ENCODE results near the gene MESD. TPM values are rescaled to one million over a fixed set of nuclear protein-coding genes. Genes with fewer than 3 reads are reported as not detected.

The MESD gene
- total and polyA plus RNA-seq, 2 donors from 2014 or later = 23.3 to 30.9 TPM

DNA sequence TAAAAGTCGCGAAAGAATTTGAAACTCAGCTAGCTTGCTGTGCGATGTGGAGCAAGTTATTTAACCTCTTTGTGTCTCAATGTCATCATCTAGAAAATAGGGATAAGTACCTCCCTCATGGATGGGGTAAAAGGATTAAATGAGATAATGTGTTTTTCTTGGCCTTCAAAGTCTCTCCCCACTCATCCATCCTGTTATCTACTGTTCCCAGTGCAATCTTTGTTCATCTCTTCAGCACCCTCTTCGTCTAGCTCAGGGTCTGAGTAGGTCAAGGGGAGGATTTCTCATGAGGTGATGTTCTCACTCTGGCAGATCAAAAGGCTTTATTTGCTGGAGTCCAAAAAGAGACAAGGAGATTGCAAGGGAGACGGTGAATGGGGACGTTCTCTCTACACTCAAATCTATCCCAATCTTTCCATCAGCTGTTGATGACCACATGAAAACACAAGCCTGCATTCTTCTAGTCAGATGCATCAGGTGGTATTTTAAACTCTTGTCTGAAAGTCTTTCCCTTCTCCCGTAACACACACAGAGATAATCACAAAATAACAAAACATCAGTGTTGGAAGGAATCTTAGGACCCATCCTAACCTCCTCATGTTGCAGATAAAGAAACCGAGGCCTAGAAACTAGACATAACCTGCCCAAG lies 1.3 kb downstream of the MESD start:
- Histone ChIP-seq H3K27me3 (ENCODE audit: control insufficient read depth, insufficient read depth, low read length) (no peaks in the 10 kb centered on the region), H3K9me3 (ENCODE audit: control insufficient read depth in 2 of 3, insufficient read depth in 1 of 3, low read length in 3 of 3) (no peaks in the 10 kb centered on the region), H3K27ac (ENCODE audit: low read depth in 2 of 2, low read length in 2 of 2) (no peak overlapping the region), H3K9ac (ENCODE audit: low read length in 3 of 3) (peak overlapping the region in 2 of 3 donors; percentile 68 to 97), H3K36me3 (ENCODE audit: control insufficient read depth in 2 of 3, insufficient read depth in 3 of 3, low read length in 3 of 3) (no peaks in the 10 kb centered on the region), H3K4me1 (ENCODE audit: control insufficient read depth in 2 of 3, insufficient read depth in 2 of 3, low read depth in 1 of 3, low read length in 3 of 3) (peaks cover 0 to 18% (median 16%) of the 10 kb centered on the region in 3 donors), H3K4me3 (ENCODE audit: low read length in 3 of 3) (peak overlapping the region; percentile 79 to 97 (median 90))
- intact Hi-C loops (cut with DNase I) = no loop called here
- DNase-seq (no peak), FAIRE-seq (no peak)
- TF ChIP-seq, protein P1, sequence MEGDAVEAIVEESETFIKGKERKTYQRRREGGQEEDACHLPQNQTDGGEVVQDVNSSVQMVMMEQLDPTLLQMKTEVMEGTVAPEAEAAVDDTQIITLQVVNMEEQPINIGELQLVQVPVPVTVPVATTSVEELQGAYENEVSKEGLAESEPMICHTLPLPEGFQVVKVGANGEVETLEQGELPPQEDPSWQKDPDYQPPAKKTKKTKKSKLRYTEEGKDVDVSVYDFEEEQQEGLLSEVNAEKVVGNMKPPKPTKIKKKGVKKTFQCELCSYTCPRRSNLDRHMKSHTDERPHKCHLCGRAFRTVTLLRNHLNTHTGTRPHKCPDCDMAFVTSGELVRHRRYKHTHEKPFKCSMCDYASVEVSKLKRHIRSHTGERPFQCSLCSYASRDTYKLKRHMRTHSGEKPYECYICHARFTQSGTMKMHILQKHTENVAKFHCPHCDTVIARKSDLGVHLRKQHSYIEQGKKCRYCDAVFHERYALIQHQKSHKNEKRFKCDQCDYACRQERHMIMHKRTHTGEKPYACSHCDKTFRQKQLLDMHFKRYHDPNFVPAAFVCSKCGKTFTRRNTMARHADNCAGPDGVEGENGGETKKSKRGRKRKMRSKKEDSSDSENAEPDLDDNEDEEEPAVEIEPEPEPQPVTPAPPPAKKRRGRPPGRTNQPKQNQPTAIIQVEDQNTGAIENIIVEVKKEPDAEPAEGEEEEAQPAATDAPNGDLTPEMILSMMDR (IDR thresholded peaks at IDR 0.05; ENCODE audit: borderline replicate concordance, extremely low read depth, insufficient read depth) = no peak

DNA sequence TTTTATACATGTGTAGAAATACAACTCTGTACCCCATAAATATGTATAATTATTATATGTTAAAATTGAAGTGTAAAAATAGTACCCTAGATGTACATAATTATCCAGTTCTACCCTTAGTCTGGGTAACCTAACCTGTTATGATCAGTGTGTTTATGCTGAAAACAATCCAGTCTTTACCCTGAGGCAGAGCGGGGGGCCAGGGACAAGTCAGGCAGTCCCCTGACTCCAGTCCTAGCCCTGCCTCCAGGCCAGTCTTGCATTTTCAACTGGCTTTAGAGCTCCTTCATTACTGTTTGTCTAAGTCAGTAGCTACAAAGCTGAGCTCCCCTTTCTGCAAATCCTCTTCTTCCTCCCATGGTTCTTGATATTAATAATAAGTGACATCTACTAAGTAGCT lies 3.1 kb downstream of the MESD start:
- intact Hi-C loops (cut with DNase I) = no loop called here
- Histone ChIP-seq H3K27ac (ENCODE audit: low read depth in 2 of 2, low read length in 2 of 2) (no peak overlapping the region), H3K9me3 (ENCODE audit: control insufficient read depth in 2 of 3, insufficient read depth in 1 of 3, low read length in 3 of 3) (no peaks in the 10 kb centered on the region), H3K36me3 (ENCODE audit: control insufficient read depth in 2 of 3, insufficient read depth in 3 of 3, low read length in 3 of 3) (no peaks in the 10 kb centered on the region), H3K4me3 (ENCODE audit: low read length in 3 of 3) (no peak overlapping the region), H3K9ac (ENCODE audit: low read length in 3 of 3) (no peak overlapping the region), H3K27me3 (ENCODE audit: control insufficient read depth, insufficient read depth, low read length) (no peaks in the 10 kb centered on the region), H3K4me1 (ENCODE audit: control insufficient read depth in 2 of 3, insufficient read depth in 2 of 3, low read depth in 1 of 3, low read length in 3 of 3) (peaks cover 0 to 18% (median 16%) of the 10 kb centered on the region in 3 donors)
- TF ChIP-seq, protein P1 (IDR thresholded peaks at IDR 0.05; ENCODE audit: borderline replicate concordance, extremely low read depth, insufficient read depth) = no peak
- no peak for DNase-seq
- no peak for FAIRE-seq

DNA sequence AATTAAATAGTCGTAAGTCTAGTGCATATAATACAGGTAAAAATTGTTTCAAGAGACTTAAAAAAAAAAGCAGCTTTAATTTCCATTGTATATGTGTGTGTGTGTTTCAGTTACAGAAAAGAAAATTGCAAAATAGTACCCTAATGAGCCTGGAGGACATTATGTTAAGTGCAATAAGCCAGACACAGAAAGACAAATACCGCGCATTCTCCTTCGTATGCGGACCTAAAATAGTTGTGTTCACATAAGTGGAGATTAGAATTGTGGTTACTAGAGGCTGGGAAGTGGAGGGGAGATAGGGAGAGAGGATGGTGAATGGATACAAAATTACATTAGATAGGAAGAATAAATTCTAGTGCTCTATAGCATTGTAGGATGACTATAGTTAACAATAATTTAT lies 3.6 kb downstream of the MESD start:
- H3K9me3 ChIP-seq (ENCODE audit: control insufficient read depth in 2 of 3, insufficient read depth in 1 of 3, low read length in 3 of 3) = no peaks in the 10 kb centered on the region
- no peak for DNase-seq
- TF ChIP-seq, protein P1 (IDR thresholded peaks at IDR 0.05; ENCODE audit: borderline replicate concordance, extremely low read depth, insufficient read depth) = no peak
- no peak overlapping the region for H3K9ac ChIP-seq (ENCODE audit: low read length in 3 of 3)
- H3K4me1 ChIP-seq (ENCODE audit: control insufficient read depth in 2 of 3, insufficient read depth in 2 of 3, low read depth in 1 of 3, low read length in 3 of 3) = peaks cover 0 to 18% (median 16%) of the 10 kb centered on the region in 3 donors
- intact Hi-C loops (cut with DNase I) = no loop called here
- no peaks in the 10 kb centered on the region for H3K27me3 ChIP-seq (ENCODE audit: control insufficient read depth, insufficient read depth, low read length)
- no peak for FAIRE-seq
- no peaks in the 10 kb centered on the region for H3K36me3 ChIP-seq (ENCODE audit: control insufficient read depth in 2 of 3, insufficient read depth in 3 of 3, low read length in 3 of 3)
- no peak overlapping the region for H3K4me3 ChIP-seq (ENCODE audit: low read length in 3 of 3)
- H3K27ac ChIP-seq (ENCODE audit: low read depth in 2 of 2, low read length in 2 of 2) = no peak overlapping the region
